AG08395 (cell line): ENCODE measurements around the gene HCFC1R1.
A peak's percentile ranks its signal among the peaks of the same experiment; 100 is the strongest.

Experiments used
- DNase-seq: peaks from one replicate; pipeline ENCODE4 v3.0.0; 2012; ENCODE audit warnings: mixed read lengths, low spot score

The HCFC1R1 gene

GRCh38 chr16:3035972-3036725, 12.4 kb upstream of the HCFC1R1 start:
- no peak for DNase-seq

GRCh38 chr16:3035289-3035971, 11.7 kb upstream of the HCFC1R1 start:
- DNase-seq, result no peak

GRCh38 chr16:3032624-3033023, 8.9 kb upstream of the HCFC1R1 start:
- no peak for DNase-seq

- DNase-seq, result no peak
Measured at GRCh38 chr16:3030222-3031212, 6.8 kb upstream of the HCFC1R1 start.

DNA sequence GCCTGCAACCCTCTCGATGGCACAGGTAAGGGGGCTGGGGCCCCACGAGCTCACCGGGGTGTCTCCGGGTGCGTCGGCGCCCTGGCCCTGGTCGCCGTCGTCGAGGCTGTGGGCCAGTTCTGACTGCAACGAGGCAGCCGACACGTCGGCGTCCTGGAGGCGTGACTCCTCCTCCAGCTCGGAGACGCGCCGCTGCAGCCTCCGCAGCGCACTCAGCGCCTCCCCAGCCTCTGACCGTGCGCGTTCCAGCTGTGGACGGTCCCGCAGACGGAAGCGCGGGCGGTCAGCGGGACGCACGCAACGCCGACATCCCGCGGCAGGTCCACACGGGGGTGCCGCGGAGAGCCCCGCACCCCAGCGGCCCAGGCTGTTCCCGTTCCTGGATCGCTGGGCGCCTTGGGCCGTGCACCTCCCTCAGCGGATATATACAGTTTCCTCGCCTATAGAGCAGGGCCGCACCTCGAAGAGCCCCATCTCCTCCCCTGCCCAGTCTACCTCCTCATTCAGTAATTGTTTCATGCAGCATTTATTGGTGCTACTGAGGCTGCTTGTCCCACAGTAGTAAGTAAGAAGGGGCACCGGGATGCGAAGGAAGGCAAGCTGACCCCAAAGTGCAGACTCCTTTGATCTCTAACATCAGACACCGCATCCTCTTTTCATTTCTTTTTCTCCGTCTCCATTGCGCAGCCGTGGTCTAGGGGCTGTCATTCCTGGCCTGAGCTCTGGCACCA, 5.9 kb upstream of the HCFC1R1 start:
- peak; percentile 53 for DNase-seq

GRCh38 chr16:3028716-3029319, 5.1 kb upstream of the HCFC1R1 start:
- no peak for DNase-seq

DNA sequence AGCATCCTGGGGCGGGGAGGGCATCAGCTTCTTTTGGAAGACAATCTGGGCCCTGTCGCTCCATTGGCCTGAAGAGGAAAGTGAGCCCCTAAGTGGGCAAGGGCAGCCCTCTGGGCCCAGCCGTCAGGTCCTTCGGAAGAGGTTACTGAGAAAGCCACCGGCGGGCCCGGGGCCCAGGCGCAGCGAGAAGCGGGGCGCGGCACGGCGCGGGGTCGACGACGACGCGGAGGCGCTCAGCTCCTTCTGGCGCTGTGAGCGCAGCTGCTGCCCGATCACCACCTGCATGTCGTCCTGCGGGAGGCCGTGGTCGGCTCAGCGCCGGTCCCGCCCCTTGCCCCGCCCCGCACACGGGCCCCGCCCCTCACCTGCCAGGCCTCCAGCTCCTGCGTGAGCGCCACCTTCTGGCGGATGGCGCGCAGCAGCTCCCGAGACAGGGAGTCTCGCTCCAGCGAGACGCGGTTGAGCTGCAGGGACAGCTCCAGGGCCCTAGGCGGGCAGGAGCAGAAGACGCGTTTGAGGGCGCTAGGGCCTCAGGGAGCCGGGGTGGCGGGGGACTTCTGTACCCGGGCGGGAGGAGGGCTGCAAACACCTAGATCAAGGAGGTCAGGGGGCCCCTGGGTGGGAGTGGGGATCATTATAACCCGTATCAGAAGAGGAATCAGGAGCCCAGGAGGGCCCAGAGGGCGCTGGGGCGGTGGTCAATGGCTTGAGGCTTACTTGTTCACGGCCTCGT, 4.4 kb upstream of the HCFC1R1 start:
- peak; percentile 63 for DNase-seq

DNA sequence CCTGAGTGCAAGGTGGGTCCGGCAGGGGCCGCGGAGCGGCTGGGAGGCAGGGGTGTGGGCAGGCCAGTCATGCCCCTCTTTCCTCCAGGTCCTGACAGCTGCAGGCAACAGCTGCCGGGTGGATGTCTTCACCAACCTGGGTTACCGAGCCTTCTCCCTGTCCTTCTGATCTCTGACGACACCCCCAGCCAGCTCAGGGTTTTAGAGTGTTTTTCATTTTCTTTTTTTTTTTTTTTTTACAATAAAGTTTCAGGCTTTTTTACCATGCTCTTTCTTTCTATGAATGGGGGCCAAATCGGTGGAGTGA, 3.7 kb upstream of the HCFC1R1 start:
- DNase-seq, result no peak

DNA sequence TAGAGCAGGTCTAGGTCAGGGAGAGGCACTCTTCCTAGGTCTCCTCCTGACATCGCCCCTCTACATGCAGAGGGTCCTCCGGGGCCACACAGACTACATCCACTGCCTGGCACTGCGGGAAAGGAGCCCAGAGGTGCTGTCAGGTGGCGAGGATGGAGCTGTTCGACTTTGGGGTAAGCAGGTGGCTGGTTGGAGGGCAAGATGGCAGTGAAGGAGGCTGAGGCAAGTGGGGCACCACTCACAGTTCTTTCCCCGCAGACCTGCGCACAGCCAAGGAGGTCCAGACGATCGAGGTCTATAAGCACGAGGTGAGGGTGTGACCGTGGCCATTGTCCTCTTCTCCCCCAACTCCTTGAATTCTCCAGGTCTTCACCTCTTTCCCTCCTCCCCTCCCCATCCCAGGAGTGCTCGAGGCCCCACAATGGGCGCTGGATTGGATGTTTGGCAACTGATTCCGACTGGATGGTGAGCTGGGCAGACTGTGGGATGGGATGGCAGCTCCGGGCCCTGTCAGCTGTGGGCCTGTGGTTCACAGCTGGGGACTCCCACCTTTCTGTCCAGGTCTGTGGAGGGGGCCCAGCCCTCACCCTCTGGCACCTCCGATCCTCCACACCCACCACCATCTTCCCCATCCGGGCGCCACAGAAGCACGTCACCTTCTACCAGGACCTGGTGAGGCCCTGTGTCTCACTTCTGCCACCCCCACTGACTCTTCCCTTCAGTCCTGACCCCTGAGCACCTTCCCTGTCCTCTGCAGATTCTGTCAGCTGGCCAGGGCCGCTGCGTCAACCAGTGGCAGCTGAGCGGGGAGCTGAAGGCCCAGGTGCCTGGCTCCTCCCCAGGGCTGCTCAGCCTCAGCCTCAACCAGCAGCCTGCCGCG, 3.1 kb upstream of the HCFC1R1 start:
- DNase-seq, result no peak

GRCh38 chr16:3026003-3026378, 2.2 kb upstream of the HCFC1R1 start:
- no peak for DNase-seq

DNA sequence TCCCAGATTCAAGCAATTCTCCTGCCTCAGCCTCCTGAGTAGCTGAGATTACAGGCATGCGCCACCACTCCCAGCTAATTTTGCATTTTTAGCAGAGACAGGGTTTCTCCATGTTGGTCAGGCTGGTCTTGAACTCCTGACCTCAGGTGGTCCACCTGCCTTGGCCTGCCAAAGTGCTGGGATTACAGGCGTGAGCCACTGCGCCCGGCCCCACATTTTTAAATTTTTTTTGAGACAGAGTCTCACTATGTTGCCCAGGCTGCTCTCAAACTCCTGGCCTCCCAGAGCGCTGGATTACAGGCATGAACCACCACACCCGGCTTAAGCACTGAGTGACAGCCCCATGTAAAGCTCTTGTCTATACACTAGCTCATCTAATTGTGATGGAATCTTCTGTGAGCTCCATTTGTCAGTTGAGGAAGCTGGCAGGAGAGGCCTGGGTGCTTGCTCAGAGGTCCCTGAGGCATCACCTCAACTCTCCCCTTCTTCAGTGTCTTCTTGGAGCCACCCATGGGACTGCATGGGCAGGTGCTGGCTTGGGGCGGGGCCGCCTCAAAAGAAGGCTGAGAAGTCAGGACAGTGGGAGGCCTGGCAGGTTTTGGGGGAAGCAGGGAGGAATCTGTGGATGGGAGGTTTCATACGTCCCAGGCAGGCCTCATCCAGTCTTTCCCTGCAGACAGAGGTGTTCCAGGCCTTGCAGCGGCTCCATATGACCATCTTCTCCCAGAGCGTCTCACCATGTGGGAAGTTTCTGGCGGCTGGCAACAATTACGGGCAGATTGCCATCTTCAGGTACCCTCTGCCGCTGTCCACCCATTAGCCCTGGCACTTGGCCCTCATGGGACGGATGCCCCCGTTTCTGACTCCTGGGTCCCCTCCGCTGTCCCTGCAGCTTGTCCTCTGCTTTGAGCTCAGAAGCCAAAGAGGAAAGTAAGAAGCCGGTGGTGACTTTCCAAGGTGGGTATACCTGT, 1.6 kb upstream of the HCFC1R1 start:
- DNase-seq, result no peak

DNA sequence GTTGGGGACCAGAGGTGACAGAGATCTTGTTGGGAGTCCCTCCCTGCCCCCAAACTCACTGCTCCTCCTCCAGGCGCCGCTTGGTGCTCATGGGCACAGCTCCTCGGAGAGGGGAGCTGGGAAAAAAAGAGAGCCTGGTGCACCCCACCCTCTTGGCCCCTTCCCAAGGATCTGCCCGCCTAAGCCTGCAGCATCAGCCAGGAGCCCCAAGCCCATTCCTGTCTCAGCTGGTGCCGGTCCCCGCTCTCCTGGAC, 400 bp downstream of the HCFC1R1 start:
- peak; percentile 64 for DNase-seq

DNA sequence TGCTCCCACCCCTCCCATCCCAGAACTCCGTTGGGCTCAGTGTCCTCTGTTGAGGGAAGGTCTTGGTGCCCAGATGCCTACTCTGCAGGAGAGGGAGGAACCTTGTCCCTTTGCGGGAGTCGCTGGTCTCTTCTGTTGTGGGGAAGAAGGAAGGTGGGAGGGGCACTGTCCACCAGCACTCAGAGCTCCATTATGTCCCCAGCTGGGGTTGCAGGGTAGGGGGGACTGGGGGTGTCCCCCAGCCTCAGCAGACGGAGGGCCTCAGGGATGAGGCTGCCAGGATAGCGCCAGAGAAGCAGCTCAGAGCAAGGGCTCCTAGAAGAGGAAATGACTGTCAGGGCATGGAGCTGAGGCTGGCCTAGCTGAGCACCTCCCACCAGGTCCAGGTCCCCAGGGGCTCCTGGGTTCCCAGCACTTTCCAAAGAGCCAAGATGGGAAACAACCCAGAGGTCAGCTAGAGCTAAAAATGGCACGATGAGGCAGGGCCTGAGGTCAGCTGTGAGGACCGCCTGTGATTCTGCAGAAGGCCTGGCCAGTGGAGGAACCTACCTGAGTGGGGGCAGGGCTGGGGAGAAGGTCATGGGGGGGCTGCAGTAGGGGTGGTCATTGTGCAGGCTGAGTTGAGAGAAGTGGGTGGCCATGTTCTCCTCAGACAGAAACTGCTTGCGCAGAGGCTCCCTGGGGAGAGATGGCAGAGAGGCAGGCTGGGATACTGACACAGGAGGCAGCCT, 893 bp downstream of the HCFC1R1 start:
- DNase-seq, result peak; percentile 19

GRCh38 chr16:3022208-3022683, 1.5 kb downstream of the HCFC1R1 start:
- DNase-seq, result peak; percentile 89

GRCh38 chr16:3021449-3022207, 2.1 kb downstream of the HCFC1R1 start:
- DNase-seq, result peak; percentile 78

GRCh38 chr16:3020604-3021448, 2.9 kb downstream of the HCFC1R1 start:
- peak; percentile 95 for DNase-seq
